Stomach (tissue), 4 donors: ENCODE results near the gene TMED5.

Source experiments
- EP300 ChIP-seq: sonication (generic); formaldehyde crosslinking; IDR thresholded peaks from one replicate; pipeline ENCODE4 v1.6.1; 2017; ENCODE audit warnings: antibody characterized with exemption
- POLR2A ChIP-seq, 4 donors: fragments of 450-650 bp; IDR thresholded peaks; one replicate each; pipeline ENCODE4 v1.6.1; 2016; ENCODE audit warnings: antibody characterized with exemption in 4 of 4, control low read depth in 2 of 4, mild to moderate bottlenecking in 1 of 4, moderate library complexity in 1 of 4
- POLR2AphosphoS5 ChIP-seq, 3 donors: sonication (generic); formaldehyde crosslinking; IDR thresholded peaks; one replicate each; pipeline ENCODE4 v1.6.1; 2016; ENCODE audit warnings: antibody characterized with exemption in 3 of 3
- TF ChIP-seq, protein P1 (sequence below), 7 experiments: fragments of 450-650 bp in 4 of 7; fragments of 200-600 bp in 3 of 7; sonication (generic) in 3 of 7; IDR thresholded peaks; one replicate each; pipeline ENCODE4 v1.5.1; 2016 to 2019; ENCODE audit warnings: antibody characterized with exemption in 7 of 7, control low read depth in 2 of 7, mild to moderate bottlenecking in 1 of 7

DNA sequence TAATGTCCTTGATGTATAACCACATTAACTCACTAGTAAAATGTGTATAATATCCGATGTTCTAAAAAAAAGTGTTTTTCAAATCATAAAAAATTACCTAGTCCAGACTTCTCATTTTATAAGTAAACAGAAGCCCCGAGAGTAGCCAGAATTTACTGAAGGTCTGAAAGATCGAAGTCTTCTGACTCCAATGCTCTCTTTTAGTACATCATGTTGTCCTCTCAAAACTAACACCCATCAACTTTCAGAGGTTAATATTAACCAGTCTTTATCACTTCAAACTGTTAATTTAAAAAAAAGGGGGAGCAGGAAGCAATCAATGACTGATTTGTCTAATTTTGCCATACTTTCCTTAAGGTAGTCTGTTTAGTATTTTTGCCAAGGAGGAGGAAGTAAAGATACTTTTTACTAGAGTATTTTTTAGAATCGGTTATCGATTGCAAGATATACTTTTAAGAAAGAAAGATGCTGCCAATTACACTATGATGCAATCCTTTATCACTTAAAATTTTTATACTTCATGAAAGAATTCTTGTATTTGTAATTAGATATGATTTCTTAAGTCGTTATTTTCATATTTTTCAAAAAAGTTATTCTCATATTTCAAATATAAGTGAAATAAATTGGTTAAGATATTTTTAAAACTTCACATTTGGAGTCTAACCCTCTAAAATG, 25.8 kb upstream of the TMED5 start:
- TF ChIP-seq POLR2A (IDR thresholded peaks at IDR 0.05) (no peak), POLR2AphosphoS5 (IDR thresholded peaks at IDR 0.05) (no peak), EP300 (no peak)
- TF ChIP-seq, protein P1, sequence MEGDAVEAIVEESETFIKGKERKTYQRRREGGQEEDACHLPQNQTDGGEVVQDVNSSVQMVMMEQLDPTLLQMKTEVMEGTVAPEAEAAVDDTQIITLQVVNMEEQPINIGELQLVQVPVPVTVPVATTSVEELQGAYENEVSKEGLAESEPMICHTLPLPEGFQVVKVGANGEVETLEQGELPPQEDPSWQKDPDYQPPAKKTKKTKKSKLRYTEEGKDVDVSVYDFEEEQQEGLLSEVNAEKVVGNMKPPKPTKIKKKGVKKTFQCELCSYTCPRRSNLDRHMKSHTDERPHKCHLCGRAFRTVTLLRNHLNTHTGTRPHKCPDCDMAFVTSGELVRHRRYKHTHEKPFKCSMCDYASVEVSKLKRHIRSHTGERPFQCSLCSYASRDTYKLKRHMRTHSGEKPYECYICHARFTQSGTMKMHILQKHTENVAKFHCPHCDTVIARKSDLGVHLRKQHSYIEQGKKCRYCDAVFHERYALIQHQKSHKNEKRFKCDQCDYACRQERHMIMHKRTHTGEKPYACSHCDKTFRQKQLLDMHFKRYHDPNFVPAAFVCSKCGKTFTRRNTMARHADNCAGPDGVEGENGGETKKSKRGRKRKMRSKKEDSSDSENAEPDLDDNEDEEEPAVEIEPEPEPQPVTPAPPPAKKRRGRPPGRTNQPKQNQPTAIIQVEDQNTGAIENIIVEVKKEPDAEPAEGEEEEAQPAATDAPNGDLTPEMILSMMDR (IDR thresholded peaks at IDR 0.05) = no peak
